Neural cell (in vitro differentiated cells): ENCODE data around the gene FAM200B. TPM values are rescaled to one million over a fixed set of nuclear protein-coding genes. Genes with fewer than 3 reads are reported as not detected.

Source experiments
- H2AFZ ChIP-seq: fragments of 200-600, 300-800 bp; sonication (generic), shearing (Covaris generic); 2 replicates; pipeline ENCODE4 v1.6.0; 2014; ENCODE audit warnings: low read depth, mild to moderate bottlenecking, antibody characterized with exemption, low read length, moderate library complexity
- H3F3A ChIP-seq: fragments of 200-600 bp; shearing (Covaris generic); 2 replicates; pipeline ENCODE4 v1.6.1; 2016; ENCODE audit warnings: mild to moderate bottlenecking, moderate library complexity, mixed read lengths, antibody characterized with exemption, low read length; ENCODE audit not compliant: insufficient read depth, poor library complexity, severe bottlenecking
- H3K27ac ChIP-seq: fragments of 200-600, 300-800 bp; sonication (generic), shearing (Covaris generic); 2 replicates; pipeline ENCODE4 v1.5.1; 2014; ENCODE audit warnings: mild to moderate bottlenecking, low read length, moderate library complexity
- H3K27me3 ChIP-seq: fragments of 300-800, 200-600 bp; sonication (generic), shearing (Covaris generic); 2 replicates; pipeline ENCODE4 v1.6.0; 2014; ENCODE audit warnings: mild to moderate bottlenecking, low read depth, low read length, moderate library complexity; ENCODE audit not compliant: insufficient read depth
- H3K36me3 ChIP-seq: fragments of 300-800, 200-600 bp; sonication (generic), shearing (Covaris generic); 2 replicates; pipeline ENCODE4 v1.5.1; 2014; ENCODE audit warnings: mild to moderate bottlenecking, antibody characterized with exemption, low read length, moderate library complexity; ENCODE audit not compliant: insufficient read depth
- H3K4me2 ChIP-seq: fragments of 300-800, 200-600 bp; sonication (generic), shearing (Covaris generic); 2 replicates; pipeline ENCODE4 v1.6.0; 2014; ENCODE audit warnings: mild to moderate bottlenecking, low read length
- H3K4me3 ChIP-seq: fragments of 300-800, 200-600 bp; sonication (generic), shearing (Covaris generic); 2 replicates; pipeline ENCODE4 v1.5.1; 2014; ENCODE audit warnings: mild to moderate bottlenecking, low read length, moderate library complexity
- H3K79me2 ChIP-seq: fragments of 200-600 bp; shearing (Covaris generic); replicated peaks from 2 replicates; pipeline ENCODE4 v1.6.0; 2014; ENCODE audit warnings: mild to moderate bottlenecking, low read length, moderate library complexity; ENCODE audit not compliant: insufficient read depth
- H3K9ac ChIP-seq: fragments of 300-800, 200-600 bp; sonication (generic), shearing (Covaris generic); 2 replicates; pipeline ENCODE4 v1.6.1; 2016; ENCODE audit warnings: mild to moderate bottlenecking, low read length, mixed read lengths
- H3K9me2 ChIP-seq: fragments of 200-600 bp; shearing (Covaris generic); 2 replicates; pipeline ENCODE4 v1.6.1; 2016; ENCODE audit warnings: mild to moderate bottlenecking, low read length, mixed read lengths; ENCODE audit not compliant: insufficient read depth
- H3K9me3 ChIP-seq: fragments of 200-600, 300-800 bp; sonication (generic), shearing (Covaris generic); 2 replicates; pipeline ENCODE4 v1.6.1; 2016; ENCODE audit warnings: mild to moderate bottlenecking, mixed run types, low read length, moderate library complexity, mixed read lengths
- H4K20me1 ChIP-seq: fragments of 200-600 bp; shearing (Covaris generic); 2 replicates; pipeline ENCODE4 v1.6.1; 2016; ENCODE audit warnings: mild to moderate bottlenecking, mixed run types; ENCODE audit not compliant: insufficient read depth
- EP300 ChIP-seq: fragments of 450-650 bp; conservative IDR thresholded peaks from 2 replicates; pipeline ENCODE4 v1.6.1; 2014; ENCODE audit warnings: antibody characterized with exemption, mild to moderate bottlenecking, moderate library complexity; ENCODE audit not compliant: poor library complexity, severe bottlenecking
- EZH2 ChIP-seq: fragments of 200-600, 300-800 bp; shearing (Covaris generic), sonication (generic); IDR thresholded peaks from 2 replicates; pipeline ENCODE4 v1.6.1; 2014; ENCODE audit warnings: antibody characterized with exemption, low read length, borderline replicate concordance, mild to moderate bottlenecking; ENCODE audit not compliant: insufficient read depth, poor library complexity, severe bottlenecking
- MXI1 ChIP-seq: fragments of 450-650 bp; conservative IDR thresholded peaks from 2 replicates; pipeline ENCODE4 v1.6.1; 2014; ENCODE audit warnings: antibody characterized with exemption, mild to moderate bottlenecking; ENCODE audit not compliant: poor library complexity, severe bottlenecking
- POLR2AphosphoS5 ChIP-seq: IDR thresholded peaks from 2 replicates; pipeline ENCODE4 v1.6.1; 2012
- RAD21 ChIP-seq: fragments of 450-650 bp; conservative IDR thresholded peaks from 2 replicates; pipeline ENCODE4 v1.6.1; 2014; ENCODE audit warnings: antibody characterized with exemption, mild to moderate bottlenecking, moderate library complexity
- SMC3 ChIP-seq: fragments of 450-650 bp; conservative IDR thresholded peaks from 2 replicates; pipeline ENCODE4 v1.6.1; 2014; ENCODE audit warnings: antibody characterized with exemption, mild to moderate bottlenecking, moderate library complexity; ENCODE audit not compliant: poor library complexity
- TAF1 ChIP-seq: IDR thresholded peaks from 2 replicates; pipeline ENCODE4 v1.6.1; 2012; ENCODE audit warnings: low read depth
- polyA plus RNA-seq: library from polyadenylated mRNA; depleted of rRNA; stranded (reverse); fragments of >200 nt; gene quantifications from 2 replicates; pipeline ENCODE4 v1.2.3, GENCODE V29; 2014
- TF ChIP-seq, protein P1 (sequence below): fragments of 450-650 bp; IDR thresholded peaks from 2 replicates; pipeline ENCODE4 v1.5.1; 2014; ENCODE audit warnings: antibody characterized with exemption, mild to moderate bottlenecking, moderate library complexity; ENCODE audit not compliant: poor library complexity, severe bottlenecking
- TF ChIP-seq, protein P2 (sequence below): IDR thresholded peaks from 2 replicates; pipeline ENCODE4 v1.6.1; 2012; ENCODE audit warnings: borderline replicate concordance

Gene FAM200B
- polyA plus RNA-seq, 1 donor from 2014 or later: 238 TPM

DNA sequence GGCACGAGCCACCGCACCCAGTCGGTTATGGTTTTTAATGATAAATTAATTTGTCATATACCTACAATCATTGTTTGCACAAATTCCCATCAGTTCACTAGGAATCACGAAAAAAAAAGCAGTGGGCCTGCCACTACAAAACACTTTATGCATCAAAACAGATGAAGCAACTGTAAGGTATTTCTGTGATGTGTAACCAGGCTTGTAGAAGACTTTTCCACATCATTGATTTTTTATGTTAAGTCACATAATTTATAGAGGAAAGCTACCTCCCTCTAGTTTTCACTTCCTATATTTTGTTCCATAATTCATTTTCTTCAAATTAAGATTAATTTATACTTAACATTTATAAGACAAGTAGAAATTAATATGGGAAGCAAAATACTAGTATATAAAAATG is 6.7 kb upstream of the FAM200B start:
- no peak overlapping the region for H3K4me3 ChIP-seq
- no peak overlapping the region for H3K27ac ChIP-seq
- H3K4me2 ChIP-seq: no peak overlapping the region
- H3K9me2 ChIP-seq: no peaks in the 10 kb centered on the region
- no peaks in the 10 kb centered on the region for H3K36me3 ChIP-seq
- TF ChIP-seq EP300 (no peak), TAF1 (no peak), POLR2AphosphoS5 (no peak), EZH2 (no peak), RAD21 (no peak), SMC3 (no peak), MXI1 (no peak)
- TF ChIP-seq, protein P1, sequence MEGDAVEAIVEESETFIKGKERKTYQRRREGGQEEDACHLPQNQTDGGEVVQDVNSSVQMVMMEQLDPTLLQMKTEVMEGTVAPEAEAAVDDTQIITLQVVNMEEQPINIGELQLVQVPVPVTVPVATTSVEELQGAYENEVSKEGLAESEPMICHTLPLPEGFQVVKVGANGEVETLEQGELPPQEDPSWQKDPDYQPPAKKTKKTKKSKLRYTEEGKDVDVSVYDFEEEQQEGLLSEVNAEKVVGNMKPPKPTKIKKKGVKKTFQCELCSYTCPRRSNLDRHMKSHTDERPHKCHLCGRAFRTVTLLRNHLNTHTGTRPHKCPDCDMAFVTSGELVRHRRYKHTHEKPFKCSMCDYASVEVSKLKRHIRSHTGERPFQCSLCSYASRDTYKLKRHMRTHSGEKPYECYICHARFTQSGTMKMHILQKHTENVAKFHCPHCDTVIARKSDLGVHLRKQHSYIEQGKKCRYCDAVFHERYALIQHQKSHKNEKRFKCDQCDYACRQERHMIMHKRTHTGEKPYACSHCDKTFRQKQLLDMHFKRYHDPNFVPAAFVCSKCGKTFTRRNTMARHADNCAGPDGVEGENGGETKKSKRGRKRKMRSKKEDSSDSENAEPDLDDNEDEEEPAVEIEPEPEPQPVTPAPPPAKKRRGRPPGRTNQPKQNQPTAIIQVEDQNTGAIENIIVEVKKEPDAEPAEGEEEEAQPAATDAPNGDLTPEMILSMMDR: no peak
- TF ChIP-seq, protein P2, sequence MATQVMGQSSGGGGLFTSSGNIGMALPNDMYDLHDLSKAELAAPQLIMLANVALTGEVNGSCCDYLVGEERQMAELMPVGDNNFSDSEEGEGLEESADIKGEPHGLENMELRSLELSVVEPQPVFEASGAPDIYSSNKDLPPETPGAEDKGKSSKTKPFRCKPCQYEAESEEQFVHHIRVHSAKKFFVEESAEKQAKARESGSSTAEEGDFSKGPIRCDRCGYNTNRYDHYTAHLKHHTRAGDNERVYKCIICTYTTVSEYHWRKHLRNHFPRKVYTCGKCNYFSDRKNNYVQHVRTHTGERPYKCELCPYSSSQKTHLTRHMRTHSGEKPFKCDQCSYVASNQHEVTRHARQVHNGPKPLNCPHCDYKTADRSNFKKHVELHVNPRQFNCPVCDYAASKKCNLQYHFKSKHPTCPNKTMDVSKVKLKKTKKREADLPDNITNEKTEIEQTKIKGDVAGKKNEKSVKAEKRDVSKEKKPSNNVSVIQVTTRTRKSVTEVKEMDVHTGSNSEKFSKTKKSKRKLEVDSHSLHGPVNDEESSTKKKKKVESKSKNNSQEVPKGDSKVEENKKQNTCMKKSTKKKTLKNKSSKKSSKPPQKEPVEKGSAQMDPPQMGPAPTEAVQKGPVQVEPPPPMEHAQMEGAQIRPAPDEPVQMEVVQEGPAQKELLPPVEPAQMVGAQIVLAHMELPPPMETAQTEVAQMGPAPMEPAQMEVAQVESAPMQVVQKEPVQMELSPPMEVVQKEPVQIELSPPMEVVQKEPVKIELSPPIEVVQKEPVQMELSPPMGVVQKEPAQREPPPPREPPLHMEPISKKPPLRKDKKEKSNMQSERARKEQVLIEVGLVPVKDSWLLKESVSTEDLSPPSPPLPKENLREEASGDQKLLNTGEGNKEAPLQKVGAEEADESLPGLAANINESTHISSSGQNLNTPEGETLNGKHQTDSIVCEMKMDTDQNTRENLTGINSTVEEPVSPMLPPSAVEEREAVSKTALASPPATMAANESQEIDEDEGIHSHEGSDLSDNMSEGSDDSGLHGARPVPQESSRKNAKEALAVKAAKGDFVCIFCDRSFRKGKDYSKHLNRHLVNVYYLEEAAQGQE: no peak
- H3K27me3 ChIP-seq: no peaks in the 10 kb centered on the region
- H2AFZ ChIP-seq: no peak overlapping the region
- no peaks in the 10 kb centered on the region for H3K9me3 ChIP-seq
- no peak overlapping the region for H3K9ac ChIP-seq
- peaks cover 43% of the 10 kb centered on the region for H3K79me2 ChIP-seq
- no peaks in the 10 kb centered on the region for H4K20me1 ChIP-seq
- no peaks in the 10 kb centered on the region for H3F3A ChIP-seq

DNA sequence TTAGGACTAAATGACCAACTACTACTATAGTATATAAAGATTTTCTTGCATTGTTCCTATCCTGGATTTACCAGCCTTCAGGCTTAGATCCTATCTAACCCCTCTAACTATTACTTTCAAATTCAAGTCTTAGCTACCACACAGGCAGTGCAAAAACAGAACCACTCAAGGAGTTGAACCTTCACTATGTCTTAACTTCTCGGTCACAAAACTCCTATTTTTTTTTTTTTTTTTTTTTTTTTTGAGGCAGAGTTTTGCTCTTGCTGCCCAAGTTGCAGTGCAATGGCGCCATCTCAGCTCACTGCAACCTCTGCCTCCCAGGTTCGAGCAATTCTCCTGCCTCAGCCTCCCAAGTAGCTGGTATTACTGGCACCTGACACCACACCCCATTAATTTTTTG is 6.3 kb upstream of the FAM200B start:
- H3K79me2 ChIP-seq: peaks cover 47% of the 10 kb centered on the region
- H3K9me3 ChIP-seq: no peaks in the 10 kb centered on the region
- H3K9me2 ChIP-seq: no peaks in the 10 kb centered on the region
- H3K4me2 ChIP-seq: no peak overlapping the region
- no peak overlapping the region for H3K9ac ChIP-seq
- no peaks in the 10 kb centered on the region for H3K36me3 ChIP-seq
- H3K27me3 ChIP-seq: no peaks in the 10 kb centered on the region
- H2AFZ ChIP-seq: no peak overlapping the region
- no peak overlapping the region for H3K4me3 ChIP-seq
- no peaks in the 10 kb centered on the region for H4K20me1 ChIP-seq
- H3F3A ChIP-seq: no peaks in the 10 kb centered on the region
- TF ChIP-seq RAD21 (no peak), MXI1 (no peak), SMC3 (no peak), TAF1 (no peak), EP300 (no peak), POLR2AphosphoS5 (no peak), EZH2 (no peak)
- TF ChIP-seq, protein P1: no peak
- TF ChIP-seq, protein P2: no peak
- no peak overlapping the region for H3K27ac ChIP-seq
